ENCODE results near the gene CDCA4. TPM values are rescaled to one million over a fixed set of nuclear protein-coding genes. Genes with fewer than 3 reads are reported as not detected.

CDCA4 gene
- polyA plus RNA-seq, 1 of the 3 experiments (the other 2 are of a cell fraction), result 26.8 TPM

DNA sequence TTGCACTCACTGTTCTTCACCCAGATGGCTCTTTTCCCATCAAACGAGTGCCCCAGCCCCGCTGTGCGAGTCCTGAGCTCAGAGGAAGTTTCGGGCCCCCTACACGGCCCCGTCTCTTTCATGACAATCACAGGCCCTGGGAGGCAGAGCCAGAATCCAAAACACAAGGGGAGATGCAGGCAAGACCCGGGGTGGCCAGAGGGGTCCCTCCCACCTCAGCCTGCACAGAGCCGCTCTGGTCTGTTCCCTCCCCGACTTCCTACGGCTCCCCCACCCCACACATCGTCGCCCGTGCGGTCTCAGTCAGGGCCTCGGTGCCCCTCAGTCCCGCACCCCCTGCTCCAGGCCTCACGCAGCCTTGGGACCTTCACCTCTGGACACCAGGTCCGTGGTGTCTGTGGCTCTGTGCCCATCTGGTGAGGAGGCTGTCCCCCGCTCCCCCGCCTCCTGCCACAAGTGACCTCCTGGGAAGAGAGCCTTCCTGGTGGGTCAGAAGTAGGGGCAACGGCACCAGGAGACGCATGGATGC lies 35.5 kb upstream of the CDCA4 start:
- Histone ChIP-seq H3K9me3 (no peaks in the 10 kb centered on the region), H3K27me3 (ENCODE audit: insufficient read depth) (no peaks in the 10 kb centered on the region), H3K4me3 (ENCODE audit: low read depth in 2 of 2, low read length in 1 of 2) (no peak overlapping the region), H3K36me3 (replicated peaks in 1 of 2; ENCODE audit: control insufficient read depth in 1 of 2, insufficient read depth in 2 of 2, low read length in 1 of 2) (no peaks in the 10 kb centered on the region), H3K9me2 (no peaks in the 10 kb centered on the region), H3K4me2 (no peak overlapping the region), H4K20me1 (ENCODE audit: insufficient read depth) (no peaks in the 10 kb centered on the region), H3K4me1 (ENCODE audit: control insufficient read depth in 1 of 2, insufficient read depth in 2 of 2, low read depth in 1 of 2, low read length in 1 of 2) (no peaks in the 10 kb centered on the region; a peak in 1 of 4 replicates), H3F3A (replicated peaks; ENCODE audit: insufficient read depth) (no peaks in the 10 kb centered on the region), H3K79me2 (ENCODE audit: insufficient read depth) (no peaks in the 10 kb centered on the region), H3K27ac (ENCODE audit: low read depth in 2 of 2, low read length in 1 of 2) (no peak overlapping the region), H3K9ac (no peak overlapping the region), H2AFZ (ENCODE audit: low read depth) (no peak overlapping the region)
- TF ChIP-seq POLR2AphosphoS5 (IDR thresholded peaks at IDR 0.05; ENCODE audit: low read depth, low read length) (no peak), EZH2phosphoT487 (IDR thresholded peaks at IDR 0.05; ENCODE audit: borderline replicate concordance, low read depth) (no peak), RXRA (IDR thresholded peaks at IDR 0.05; ENCODE audit: borderline replicate concordance, low read depth) (no peak), YY1 (IDR thresholded peaks at IDR 0.05; ENCODE audit: low read depth) (no peak), FOXJ3 (CRISPR knock-in tag; IDR thresholded peaks at IDR 0.05) (no peak), RFX5 (IDR thresholded peaks at IDR 0.05; ENCODE audit: low read length) (no peak), EP300 (IDR thresholded peaks at IDR 0.05; ENCODE audit: borderline replicate concordance in 1 of 2, low read depth in 1 of 2, low read length in 1 of 2) (no peak), GABPA (IDR thresholded peaks at IDR 0.05; ENCODE audit: low read depth) (no peak), FOSL2 (IDR thresholded peaks at IDR 0.05; ENCODE audit: borderline replicate concordance, low read depth) (no peak), NRF1 (IDR thresholded peaks at IDR 0.05; ENCODE audit: low read depth, low read length) (no peak)
- TF ChIP-seq, protein P1, sequence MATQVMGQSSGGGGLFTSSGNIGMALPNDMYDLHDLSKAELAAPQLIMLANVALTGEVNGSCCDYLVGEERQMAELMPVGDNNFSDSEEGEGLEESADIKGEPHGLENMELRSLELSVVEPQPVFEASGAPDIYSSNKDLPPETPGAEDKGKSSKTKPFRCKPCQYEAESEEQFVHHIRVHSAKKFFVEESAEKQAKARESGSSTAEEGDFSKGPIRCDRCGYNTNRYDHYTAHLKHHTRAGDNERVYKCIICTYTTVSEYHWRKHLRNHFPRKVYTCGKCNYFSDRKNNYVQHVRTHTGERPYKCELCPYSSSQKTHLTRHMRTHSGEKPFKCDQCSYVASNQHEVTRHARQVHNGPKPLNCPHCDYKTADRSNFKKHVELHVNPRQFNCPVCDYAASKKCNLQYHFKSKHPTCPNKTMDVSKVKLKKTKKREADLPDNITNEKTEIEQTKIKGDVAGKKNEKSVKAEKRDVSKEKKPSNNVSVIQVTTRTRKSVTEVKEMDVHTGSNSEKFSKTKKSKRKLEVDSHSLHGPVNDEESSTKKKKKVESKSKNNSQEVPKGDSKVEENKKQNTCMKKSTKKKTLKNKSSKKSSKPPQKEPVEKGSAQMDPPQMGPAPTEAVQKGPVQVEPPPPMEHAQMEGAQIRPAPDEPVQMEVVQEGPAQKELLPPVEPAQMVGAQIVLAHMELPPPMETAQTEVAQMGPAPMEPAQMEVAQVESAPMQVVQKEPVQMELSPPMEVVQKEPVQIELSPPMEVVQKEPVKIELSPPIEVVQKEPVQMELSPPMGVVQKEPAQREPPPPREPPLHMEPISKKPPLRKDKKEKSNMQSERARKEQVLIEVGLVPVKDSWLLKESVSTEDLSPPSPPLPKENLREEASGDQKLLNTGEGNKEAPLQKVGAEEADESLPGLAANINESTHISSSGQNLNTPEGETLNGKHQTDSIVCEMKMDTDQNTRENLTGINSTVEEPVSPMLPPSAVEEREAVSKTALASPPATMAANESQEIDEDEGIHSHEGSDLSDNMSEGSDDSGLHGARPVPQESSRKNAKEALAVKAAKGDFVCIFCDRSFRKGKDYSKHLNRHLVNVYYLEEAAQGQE (IDR thresholded peaks at IDR 0.05; ENCODE audit: low read depth, low read length), result no peak
- TF ChIP-seq, protein P2, sequence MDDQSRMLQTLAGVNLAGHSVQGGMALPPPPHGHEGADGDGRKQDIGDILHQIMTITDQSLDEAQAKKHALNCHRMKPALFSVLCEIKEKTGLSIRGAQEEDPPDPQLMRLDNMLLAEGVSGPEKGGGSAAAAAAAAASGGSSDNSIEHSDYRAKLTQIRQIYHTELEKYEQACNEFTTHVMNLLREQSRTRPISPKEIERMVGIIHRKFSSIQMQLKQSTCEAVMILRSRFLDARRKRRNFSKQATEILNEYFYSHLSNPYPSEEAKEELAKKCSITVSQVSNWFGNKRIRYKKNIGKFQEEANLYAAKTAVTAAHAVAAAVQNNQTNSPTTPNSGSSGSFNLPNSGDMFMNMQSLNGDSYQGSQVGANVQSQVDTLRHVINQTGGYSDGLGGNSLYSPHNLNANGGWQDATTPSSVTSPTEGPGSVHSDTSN (IDR thresholded peaks at IDR 0.05), result no peak
- TF ChIP-seq, protein P3, sequence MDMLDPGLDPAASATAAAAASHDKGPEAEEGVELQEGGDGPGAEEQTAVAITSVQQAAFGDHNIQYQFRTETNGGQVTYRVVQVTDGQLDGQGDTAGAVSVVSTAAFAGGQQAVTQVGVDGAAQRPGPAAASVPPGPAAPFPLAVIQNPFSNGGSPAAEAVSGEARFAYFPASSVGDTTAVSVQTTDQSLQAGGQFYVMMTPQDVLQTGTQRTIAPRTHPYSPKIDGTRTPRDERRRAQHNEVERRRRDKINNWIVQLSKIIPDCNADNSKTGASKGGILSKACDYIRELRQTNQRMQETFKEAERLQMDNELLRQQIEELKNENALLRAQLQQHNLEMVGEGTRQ (IDR thresholded peaks at IDR 0.05; ENCODE audit: borderline replicate concordance, low read depth, low read length), result no peak
- TF ChIP-seq, protein P4, sequence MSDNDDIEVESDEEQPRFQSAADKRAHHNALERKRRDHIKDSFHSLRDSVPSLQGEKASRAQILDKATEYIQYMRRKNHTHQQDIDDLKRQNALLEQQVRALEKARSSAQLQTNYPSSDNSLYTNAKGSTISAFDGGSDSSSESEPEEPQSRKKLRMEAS (IDR thresholded peaks at IDR 0.05; ENCODE audit: low read depth), result no peak
- TF ChIP-seq, protein P5, sequence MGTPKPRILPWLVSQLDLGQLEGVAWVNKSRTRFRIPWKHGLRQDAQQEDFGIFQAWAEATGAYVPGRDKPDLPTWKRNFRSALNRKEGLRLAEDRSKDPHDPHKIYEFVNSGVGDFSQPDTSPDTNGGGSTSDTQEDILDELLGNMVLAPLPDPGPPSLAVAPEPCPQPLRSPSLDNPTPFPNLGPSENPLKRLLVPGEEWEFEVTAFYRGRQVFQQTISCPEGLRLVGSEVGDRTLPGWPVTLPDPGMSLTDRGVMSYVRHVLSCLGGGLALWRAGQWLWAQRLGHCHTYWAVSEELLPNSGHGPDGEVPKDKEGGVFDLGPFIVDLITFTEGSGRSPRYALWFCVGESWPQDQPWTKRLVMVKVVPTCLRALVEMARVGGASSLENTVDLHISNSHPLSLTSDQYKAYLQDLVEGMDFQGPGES (IDR thresholded peaks at IDR 0.05; ENCODE audit: low read depth, low read length), result no peak
- POLR2A ChIA-PET, result no interaction called here
- 80% methylated on average over 14 of the region's 22 CpGs for WGBS (ENCODE audit: low lambda C conversion rate)
- CTCF ChIA-PET, result interaction anchor here (0.8 to 9.5 kb wide), 3 partner anchors 10 to 81 kb away, joined by 3 to 81 read pairs (median 27); no protein-coding TSS in a partner anchor
- DNase-seq, result peak; percentile 26
